HepG2 (cell line): ENCODE data around the gene GNMT.

Experiments
- IKZF1 ChIP-seq: fragments of 450-650 bp; IDR thresholded peaks from 2 replicates; pipeline ENCODE4 v1.7.1; 2016
- SMC3 ChIP-seq: IDR thresholded peaks from 2 replicates; pipeline ENCODE4 v1.6.1; 2011; ENCODE audit warnings: low read length, improper control_type of control experiment
- ZNF776 ChIP-seq: sonication (generic); formaldehyde crosslinking; IDR thresholded peaks from 2 replicates; pipeline ENCODE4 v1.4.0; 2020; ENCODE audit warnings: mild to moderate bottlenecking, missing genetic modification reagents

DNA sequence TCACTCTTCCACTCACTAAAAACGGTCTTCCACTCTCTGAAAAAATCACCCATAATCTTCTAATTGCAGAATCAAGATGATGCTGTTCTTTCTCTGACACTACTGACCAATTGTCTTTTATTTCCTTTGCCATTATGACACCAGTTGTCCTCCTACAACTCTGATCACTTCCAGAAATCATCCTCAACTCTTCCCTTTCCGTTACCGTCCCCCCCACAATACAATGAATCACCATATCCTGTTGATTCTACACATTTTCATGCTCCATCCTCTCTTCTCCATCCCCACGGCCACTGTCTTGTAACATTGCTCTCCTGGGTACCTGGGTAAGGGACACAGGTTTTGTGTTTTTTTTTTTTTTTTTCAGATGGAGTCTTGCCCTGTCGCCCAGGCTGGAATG, 21.3 kb downstream of the GNMT start:
- TF ChIP-seq ZNF776 (CRISPR knock-in tag) (no peak), IKZF1 (no peak), SMC3 (no peak)
